GM21381 (cell line): Measurements from ENCODE around the gene HES4.

Experiments
- ATAC-seq: cut with Tn5 transposase; IDR thresholded peaks from one replicate; pipeline ENCODE4 v1.9.1; 2021; ENCODE audit warnings: mild to moderate bottlenecking, moderate library complexity; ENCODE audit not compliant: unreplicated experiment

HES4 gene, protein sequence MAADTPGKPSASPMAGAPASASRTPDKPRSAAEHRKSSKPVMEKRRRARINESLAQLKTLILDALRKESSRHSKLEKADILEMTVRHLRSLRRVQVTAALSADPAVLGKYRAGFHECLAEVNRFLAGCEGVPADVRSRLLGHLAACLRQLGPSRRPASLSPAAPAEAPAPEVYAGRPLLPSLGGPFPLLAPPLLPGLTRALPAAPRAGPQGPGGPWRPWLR

DNA sequence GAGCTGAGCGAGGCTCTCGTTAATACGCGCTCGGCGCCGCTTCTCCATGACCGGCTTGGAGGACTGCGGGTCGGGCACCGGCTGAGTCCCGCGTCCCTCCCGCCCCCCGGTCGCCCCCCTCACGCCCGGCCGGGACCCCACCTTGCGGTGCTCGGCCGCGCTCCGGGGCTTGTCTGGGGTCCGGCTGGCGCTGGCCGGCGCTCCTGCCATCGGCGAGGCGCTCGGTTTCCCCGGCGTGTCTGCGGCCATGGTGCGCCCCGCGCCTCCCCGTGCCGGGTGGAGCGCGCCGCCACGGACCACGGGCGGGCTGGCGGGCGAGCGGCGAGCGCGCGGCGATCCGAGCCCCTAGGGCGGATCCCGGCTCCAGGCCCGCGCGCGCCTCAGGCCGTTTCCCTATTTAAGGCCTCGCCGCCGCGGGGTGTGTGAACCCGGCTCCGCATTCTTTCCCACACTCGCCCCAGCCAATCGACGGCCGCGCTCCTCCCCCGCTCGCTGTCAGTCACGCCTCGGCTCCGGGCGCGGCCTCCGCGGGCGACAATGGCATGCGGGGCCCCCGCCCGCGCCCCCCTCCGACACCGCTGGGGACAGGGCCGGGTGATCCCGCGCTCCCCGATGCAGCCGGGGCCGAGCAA lies at the start of gene HES4:
HES4 (minus strand) TSS at position 373 of the 632 bp plus-strand sequence; CDS start at position 249, 124 bp downstream.
- ATAC-seq: peak; percentile 54

DNA sequence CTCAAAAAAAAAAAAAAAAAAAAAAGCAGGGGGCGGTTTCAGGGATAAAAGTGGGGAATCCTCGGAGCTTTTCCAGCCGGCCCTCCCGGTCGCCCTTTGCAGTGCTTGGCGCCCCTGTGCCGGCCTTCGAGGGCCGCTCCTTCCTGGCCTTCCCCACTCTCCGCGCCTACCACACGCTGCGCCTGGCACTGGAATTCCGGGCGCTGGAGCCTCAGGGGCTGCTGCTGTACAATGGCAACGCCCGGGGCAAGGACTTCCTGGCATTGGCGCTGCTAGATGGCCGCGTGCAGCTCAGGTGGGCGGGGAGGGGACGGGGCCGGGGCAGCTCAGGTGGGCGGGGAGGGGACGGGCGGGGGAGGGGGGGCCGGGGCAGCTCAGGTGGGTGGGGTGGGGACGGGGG lies 48.9 kb upstream of the HES4 start:
- no peak for ATAC-seq

DNA sequence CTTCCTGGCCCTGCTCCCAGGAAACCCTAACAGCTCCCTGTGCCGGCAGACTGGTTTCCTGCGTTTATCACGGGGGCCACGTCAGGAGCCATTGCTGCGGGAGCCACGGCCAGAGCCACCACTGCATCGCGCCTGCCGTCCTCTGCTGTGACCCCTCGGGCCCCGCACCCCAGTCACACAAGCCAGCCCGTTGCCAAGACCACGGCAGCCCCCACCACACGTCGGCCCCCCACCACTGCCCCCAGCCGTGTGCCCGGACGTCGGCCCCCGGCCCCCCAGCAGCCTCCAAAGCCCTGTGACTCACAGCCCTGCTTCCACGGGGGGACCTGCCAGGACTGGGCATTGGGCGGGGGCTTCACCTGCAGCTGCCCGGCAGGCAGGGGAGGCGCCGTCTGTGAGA lies 48.1 kb upstream of the HES4 start:
- no peak for ATAC-seq

DNA sequence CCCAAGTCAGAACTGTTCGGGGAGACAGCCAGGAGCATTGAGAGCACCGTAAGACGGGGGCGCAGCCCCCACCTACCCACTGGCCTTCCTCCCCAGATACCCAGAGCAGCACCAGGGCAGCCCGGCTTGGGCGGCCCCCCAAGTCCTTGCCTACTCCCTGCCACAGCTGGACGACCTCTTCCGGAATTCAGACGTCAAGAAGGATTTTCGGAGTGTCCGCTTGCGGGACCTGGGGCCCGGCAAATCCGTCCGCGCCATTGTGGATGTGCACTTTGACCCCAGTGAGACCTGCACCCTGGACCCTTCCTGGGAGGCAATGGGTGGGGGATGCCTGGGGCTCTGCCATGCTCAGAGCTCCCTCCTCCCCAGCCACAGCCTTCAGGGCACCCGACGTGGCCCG lies 47.5 kb upstream of the HES4 start:
- ATAC-seq: no peak

DNA sequence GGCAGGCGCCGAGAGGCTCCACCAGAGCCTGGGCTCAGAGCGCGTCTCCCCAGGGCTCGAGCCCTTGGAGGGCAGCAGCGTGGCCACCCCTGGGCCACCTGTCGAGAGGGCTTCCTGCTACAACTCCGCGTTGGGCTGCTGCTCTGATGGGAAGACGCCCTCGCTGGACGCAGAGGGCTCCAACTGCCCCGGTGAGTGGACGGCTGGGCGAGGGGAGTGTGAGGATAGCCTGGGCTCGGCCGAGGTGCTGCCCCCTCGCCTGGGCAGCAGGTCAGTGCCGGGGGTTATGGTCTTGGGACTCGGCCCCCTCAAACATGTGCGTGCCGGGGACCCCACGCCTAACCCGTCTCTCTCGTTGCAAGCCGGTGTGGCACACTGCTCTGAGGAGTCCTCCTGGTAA lies 46.9 kb upstream of the HES4 start:
- ATAC-seq: no peak

DNA sequence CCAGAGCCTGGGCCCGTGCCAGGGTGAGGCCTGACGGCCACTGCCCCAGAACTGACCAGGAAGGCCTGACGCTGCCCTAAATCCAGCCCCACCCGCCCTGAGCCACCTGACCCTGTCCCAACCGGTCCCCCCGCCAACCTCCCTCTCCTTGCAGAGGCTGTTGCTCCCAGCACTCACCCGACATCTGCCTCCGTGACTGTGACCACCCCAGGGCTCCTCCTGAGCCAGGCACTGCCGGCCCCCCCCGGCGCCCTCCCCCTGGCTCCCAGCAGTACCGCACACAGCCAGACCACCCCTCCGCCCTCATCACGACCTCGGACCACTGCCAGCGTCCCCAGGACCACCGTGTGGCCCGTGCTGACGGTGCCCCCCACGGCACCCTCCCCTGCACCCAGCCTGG lies 46.3 kb upstream of the HES4 start:
- no peak for ATAC-seq

DNA sequence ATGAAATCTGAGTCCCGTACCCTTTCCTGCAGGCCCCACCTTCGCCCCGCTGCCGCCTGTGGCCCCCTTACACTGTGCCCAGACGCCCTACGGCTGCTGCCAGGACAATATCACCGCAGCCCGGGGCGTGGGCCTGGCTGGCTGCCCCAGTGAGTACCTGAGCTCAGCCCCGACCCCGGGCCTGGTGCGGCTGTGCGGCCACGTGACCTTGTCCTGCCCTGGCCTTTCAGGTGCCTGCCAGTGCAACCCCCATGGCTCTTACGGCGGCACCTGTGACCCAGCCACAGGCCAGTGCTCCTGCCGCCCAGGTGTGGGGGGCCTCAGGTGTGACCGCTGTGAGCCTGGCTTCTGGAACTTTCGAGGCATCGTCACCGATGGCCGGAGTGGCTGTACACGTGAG lies 45.2 kb upstream of the HES4 start:
- ATAC-seq: no peak

DNA sequence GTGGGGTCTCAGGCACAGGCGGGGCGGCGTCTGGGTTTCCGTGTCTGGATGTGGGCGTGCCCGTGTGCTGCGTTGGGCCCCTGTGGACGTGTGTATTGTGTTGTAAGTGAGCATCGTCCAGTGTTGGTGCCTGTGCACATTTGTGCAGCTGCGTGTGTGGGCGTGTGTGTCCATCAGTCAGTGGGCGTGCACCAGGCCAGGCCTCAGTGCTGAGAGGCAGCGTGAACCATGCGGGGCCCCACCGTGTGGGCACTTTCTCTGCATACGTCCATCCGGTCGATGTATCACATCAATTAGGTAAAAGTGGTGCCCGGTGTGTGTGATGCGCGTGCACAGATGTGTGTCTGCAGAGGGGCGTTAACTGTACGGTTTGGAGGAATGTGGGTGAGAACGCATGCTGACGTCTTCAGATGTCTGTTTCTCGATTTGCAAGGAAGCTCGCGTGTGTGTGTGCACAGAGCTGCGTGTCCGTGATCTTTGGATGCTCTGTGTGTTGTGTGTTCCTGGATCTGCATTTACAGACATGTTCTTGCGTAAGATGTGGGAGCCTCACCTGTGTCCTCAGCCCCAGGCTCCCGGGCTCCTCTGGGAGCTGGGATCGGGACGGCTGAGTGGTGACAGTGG lies 44.7 kb upstream of the HES4 start:
- ATAC-seq: no peak

DNA sequence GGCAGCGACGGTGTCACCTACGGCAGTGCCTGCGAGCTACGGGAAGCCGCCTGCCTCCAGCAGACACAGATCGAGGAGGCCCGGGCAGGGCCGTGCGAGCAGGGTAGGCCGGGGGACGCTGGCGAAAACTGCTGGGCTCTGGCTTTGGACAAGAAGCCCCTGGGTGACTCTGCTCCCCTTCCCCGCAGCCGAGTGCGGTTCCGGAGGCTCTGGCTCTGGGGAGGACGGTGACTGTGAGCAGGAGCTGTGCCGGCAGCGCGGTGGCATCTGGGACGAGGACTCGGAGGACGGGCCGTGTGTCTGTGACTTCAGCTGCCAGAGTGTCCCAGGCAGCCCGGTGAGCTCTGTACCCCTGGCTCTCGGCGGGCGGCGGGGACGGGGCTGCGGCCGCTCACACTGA lies 44.0 kb upstream of the HES4 start:
- no peak for ATAC-seq

DNA sequence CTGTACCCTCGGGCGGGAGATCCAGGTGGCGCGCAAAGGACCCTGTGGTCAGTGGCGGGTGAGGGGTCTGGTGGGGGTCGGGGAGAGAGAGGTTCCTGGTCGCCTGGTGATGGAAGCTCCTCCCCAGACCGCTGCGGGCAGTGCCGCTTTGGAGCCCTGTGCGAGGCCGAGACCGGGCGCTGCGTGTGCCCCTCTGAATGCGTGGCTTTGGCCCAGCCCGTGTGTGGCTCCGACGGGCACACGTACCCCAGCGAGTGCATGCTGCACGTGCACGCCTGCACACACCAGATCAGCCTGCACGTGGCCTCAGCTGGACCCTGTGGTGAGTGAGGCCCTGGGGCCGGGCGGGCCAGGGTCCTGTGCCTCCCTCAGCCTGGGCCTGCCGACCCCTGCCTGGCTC lies 43.5 kb upstream of the HES4 start:
- no peak for ATAC-seq

DNA sequence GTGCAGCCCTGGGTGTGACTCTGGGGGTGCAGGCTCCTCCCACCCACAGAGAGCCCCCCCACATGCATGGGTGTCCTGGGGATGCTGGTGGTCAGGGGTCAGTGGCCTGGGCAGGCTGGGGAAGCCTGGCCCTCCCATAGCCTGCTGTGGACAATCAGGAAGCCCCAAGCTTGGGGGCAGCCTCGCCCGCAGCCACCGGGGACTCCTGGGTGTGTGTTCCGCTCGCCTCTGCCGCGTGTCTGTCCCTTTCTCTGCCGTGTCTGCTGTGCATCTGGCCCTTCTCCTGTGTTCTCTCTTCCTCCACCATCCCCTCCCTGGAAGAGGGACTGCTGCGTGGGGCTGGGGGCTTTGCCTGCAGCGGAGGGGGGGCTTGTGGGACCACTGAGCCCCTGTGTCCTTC lies 42.9 kb upstream of the HES4 start:
- no peak for ATAC-seq

DNA sequence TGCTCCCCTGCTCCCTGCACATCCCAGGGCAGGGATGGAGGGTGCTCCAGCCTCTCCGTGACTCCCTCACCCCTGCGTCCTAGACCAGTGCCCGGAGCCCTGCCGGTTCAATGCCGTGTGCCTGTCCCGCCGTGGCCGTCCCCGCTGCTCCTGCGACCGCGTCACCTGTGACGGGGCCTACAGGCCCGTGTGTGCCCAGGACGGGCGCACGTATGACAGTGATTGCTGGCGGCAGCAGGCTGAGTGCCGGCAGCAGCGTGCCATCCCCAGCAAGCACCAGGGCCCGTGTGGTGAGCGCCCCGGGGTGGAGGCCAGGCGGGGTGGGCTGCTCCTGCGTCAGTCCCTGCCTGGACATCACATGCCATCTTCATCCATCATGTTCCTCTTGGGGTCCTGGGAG lies 42.0 kb upstream of the HES4 start:
- no peak for ATAC-seq

DNA sequence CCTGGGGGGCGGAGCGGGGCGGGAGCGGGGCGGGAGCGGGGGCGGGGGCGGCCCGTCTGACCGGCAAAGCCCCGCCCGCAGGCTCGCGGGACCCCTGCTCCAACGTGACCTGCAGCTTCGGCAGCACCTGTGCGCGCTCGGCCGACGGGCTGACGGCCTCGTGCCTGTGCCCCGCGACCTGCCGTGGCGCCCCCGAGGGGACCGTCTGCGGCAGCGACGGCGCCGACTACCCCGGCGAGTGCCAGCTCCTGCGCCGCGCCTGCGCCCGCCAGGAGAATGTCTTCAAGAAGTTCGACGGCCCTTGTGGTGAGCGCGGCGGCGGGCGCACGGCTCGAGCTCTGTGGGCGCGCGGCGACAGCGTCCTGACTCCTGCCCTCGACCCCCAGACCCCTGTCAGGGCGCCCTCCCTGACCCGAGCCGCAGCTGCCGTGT lies 41.2 kb upstream of the HES4 start:
- ATAC-seq: no peak

DNA sequence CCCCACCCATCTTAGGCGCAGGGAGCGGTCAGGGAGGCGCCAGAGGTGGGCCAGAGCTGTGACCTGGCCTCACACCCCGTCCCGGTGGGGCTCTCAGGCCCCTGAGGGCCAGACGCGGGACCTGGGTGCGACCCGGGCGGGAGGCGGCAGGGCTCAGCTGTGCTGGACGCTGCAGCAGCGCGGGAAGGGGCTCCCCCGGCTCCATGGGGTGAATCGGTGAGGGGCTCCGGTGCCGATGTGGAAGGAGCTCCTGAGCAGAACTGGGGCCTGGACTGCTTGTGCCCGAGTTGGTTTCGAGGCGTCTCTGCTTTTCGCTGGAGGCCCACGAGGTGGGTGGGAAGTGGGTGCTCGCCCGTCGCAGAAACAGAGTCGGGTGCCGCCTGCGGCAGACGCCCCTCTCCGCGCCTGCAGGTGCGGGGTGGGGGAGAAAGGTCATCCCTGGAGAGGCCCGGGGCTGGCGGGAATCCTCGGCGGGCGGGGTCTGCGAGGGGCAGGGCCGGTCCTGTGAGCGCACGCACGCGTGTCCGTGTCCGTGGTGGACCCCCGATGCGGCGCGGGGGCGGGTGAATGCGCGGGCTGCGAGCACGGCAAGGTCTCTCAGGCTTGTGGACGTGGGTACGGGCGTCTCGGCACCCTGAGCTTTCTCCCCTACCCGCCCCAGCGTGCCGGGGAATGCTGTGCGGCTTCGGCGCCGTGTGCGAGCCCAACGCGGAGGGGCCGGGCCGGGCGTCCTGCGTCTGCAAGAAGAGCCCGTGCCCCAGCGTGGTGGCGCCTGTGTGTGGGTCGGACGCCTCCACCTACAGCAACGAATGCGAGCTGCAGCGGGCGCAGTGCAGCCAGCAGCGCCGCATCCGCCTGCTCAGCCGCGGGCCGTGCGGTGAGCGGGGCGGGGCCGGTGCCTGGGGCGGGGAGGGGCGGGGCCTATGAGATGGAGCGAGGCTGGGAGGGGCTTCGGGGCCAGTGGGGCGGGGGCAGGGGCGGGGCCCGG lies 40.4 kb upstream of the HES4 start:
- no peak for ATAC-seq

DNA sequence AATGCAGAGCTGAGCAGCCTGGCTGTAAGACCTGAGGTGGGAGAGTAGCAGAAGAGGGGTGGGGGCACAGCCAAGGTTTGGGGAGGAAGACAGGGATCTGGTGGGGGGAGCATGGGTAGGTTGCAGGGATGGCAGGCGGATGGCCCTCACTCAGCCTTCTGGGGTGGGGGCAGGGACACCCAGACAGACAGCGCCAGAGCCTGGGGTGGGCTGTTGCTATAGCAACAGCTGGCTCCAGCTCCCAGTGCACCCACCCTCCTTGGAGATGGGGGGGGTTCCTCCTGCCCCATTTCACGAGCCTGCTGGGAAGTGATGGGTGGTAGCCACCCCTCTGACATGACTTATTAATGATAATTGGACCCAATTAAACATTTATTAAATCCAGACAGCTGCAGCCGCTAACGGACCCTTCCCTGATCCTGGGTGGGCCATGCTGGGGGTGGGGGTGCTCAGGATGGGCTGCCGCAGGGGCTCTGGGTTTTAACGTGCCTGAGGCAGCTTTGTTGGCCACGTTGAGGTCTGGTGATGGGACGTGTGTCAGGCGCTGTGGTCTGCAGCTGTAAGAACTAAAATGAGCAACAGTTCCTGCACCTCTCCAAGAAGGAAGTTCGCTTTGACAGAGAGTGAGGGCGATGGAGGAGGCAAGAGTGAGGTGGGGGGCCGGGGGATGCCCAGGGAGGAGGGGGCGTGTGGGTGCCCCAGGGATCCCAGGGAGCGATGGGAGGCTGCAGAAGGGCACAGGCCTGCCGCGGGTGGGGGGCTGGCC lies 39.4 kb upstream of the HES4 start:
- ATAC-seq: no peak

DNA sequence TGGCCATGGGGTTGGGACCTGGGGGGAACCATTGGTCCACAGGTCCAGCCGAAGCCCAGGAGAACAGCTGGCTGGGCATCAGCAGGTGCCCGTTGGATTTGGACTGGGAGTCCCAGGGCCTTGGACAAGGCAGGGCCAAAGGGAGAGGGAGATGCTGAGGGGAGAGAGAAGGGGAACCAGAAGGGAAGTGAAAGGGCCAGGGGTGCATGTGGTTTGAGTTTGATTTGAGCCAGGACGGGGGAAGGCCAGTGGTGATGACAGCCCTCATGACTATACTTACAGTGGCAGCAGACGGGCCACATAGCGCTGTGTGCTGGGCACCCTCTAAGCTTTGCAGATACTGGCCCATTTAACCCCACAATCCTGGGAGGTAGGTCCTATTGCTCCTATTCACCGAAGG lies 38.8 kb upstream of the HES4 start:
- ATAC-seq: peak; percentile 59

DNA sequence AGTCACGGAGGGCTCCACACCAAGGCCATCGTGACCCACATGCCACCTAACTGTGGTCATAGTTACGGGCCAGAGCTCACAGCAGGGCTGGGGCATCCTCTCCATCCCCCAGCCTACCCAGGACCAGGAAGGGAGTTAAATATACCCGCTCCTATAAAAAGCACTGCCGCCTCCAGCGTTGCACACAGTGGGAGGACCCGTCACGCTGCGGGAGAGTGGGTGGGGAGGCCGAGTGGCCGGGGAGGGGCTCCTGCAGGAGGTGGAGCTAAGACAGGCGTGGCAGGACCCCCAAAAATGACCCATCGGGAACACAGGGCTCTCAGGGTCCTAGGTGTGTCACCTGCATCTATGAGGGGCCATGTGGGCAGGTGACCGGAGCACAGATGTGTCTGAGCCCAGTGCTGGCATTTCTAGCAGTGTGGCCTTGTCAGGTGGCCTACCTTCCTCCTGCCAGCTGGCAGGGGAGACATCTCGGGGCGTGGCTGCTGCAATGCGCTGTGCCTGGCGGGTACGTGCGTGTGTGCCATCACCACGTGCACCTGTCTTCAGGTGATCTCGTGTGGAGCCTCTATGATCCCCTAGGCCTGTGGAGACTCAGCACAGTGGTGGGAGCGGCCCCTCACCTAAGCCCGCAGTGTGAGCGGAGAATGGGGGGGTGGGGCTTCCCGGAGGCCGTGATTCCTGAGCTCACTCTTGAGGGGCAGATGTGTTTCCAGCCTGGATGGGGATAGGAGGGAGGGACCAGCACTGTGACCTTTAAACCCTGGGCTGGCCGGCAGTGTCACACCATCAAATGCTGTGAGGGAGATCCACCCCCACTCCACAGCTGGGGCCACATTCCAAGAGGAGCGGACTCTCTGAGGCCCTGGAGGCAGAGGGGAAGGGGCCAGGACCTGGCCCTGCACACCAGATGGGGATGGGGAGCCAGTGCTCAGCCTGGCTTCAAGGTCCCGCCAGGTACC lies 37.8 kb upstream of the HES4 start:
- ATAC-seq: no peak

DNA sequence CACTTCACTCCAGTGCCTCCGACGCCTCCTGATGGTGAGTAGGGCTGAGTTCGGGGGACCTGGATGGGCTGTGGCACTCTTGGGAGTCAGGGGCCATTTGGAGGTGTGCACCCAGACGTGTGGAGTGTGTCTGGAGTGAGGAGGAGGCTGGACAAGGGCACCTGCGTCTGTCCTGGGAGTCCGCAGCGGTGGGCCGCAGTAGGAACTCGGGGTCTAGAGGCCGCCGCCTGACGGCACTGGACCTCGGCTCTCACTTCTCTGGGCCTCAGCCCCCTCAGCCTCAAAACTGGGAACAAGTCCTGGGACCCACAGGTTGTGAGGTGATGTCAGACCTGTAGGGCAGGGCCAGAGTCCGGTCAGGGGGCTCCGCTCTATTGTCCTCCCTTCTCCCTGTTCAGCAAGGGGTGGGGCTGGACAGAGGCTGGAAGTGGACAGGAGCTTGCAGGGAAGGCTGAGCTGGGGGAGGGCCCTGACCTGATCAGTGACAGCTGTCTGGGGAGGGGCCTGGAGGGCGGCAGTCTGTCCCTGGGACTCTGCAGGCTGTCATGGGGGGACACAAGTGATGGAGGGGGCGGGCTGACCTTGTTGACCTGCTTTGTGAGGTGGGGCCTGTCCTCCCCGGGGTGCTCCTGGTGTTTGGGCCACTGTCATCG lies 35.5 kb upstream of the HES4 start:
- ATAC-seq: no peak

DNA sequence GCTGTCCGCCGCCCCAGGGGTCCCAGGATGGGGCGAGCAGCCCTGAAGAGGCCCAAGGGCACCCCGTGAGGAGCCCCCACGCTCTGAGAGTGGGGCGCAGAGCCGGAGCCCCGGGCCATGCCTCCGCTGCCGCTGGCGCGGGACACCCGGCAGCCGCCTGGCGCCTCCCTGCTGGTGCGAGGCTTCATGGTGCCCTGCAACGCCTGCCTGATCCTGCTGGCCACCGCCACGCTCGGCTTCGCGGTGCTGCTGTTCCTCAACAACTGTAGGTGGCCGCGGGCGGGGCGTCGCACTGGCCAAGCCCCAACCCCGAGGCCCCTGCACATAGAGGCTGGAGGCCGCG lies 34.5 kb upstream of the HES4 start:
- no peak for ATAC-seq
